ENCODE data around the gene GPRIN1.
"Not testable (repeated sequence)": the region's sequence is repeated elsewhere in the genome, so short reads cannot be mapped to it uniquely, and the experiment has no call there.

GPRIN1 gene

DNA sequence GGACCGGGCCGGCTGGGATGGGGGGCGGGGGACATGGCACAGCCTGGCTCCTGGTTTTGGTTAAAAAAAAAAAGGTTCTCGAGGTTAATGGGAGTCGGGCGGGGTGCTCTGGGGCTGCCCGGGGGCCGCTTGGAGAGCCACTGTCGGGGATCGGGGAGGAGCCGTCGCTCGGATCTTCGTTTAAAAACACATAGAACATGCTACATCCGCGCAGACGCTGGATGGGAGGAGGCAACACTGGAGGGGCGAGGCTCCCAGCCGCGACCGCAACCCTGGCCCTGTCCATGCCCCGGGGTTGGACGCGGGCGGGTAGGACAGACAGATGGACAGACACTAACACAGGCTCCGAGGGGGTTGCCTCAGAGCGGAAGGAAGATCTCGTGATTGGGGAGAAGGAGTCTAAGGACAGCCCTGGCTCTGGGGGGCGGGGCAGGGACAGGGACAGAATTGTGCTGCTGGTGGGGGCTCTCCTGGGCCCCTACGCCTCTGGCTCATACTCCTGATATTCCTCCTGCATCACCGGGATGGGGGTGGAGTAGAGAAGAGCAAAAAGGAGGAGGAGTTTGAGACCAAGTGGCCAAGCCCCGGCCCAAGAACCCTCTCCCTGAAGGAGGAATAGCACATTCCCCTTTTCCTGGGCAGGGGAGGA is 10.5 kb upstream of the GPRIN1 start:
- no peak for DNase-seq

- DNase-seq = peak in 1 of 2 experiments; percentile 13
Measured at GRCh38 chr5:176619569-176620332, 9.8 kb upstream of the GPRIN1 start.

GRCh38 chr5:176619203-176619568 is 9.2 kb upstream of the GPRIN1 start:
- DNase-seq = peak; percentile 75 to 82

GRCh38 chr5:176618783-176619182 is 8.8 kb upstream of the GPRIN1 start:
- DNase-seq = no peak

GRCh38 chr5:176616511-176616910 is 6.6 kb upstream of the GPRIN1 start:
- DNase-seq = no peak

- no peak for DNase-seq
Measured at GRCh38 chr5:176614805-176615478, 5.0 kb upstream of the GPRIN1 start.

GRCh38 chr5:176612855-176613254 is 2.9 kb upstream of the GPRIN1 start:
- DNase-seq = no peak

- no peak for DNase-seq
Measured at GRCh38 chr5:176612008-176612407, 2.1 kb upstream of the GPRIN1 start.

- DNase-seq = peak; percentile 10 to 20
Measured at GRCh38 chr5:176611435-176611834, 1.5 kb upstream of the GPRIN1 start.

DNA sequence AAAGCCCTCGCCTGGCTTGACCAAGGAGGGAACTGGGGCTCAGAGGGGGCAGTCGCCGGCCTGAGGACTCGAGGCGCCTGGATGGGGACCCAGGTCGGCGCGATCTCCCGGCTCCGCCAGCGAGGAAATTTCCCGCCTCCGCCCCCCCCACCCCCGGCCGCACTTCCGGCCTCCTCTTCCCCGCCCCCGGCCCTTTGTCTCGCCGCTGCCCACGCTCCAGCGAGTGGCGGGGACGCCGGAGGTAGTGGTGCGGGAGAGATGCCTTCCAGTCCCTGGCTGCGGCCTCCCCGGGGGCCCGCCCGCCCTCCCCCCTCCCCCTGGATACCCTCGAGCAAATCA is 448 bp upstream of the GPRIN1 start:
- no peak for DNase-seq

GRCh38 chr5:176608937-176609723 is 826 bp downstream of the GPRIN1 start:
- DNase-seq = peak; percentile 25 to 32

DNA sequence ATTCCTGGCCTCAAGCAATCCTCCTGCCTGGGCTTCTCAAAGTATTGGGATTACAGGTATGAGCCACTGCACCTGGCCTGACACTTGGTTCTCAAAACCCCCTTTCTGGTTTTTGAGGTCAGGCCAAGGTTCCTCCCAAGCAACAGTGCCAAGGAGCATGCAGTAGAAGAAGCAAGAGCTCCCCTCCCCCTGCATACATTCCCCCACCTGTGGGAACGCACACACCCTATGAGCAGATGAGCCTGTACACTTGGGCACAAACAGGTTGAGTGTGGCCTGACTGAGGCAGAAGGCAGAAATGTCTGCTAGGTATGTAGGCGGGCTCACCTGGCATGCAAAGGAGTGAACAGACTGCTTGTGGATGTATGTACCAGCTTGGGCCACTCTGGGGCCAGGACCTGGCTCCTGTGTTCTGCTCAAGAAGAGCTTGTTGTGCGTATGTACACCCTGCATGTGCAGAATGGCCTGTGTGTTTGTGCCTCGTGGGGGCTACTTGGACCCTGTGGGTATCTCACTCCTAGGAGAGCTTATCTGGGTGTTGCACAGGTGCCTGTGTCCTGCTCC is 1.7 kb downstream of the GPRIN1 start:
- no peak for DNase-seq

DNA sequence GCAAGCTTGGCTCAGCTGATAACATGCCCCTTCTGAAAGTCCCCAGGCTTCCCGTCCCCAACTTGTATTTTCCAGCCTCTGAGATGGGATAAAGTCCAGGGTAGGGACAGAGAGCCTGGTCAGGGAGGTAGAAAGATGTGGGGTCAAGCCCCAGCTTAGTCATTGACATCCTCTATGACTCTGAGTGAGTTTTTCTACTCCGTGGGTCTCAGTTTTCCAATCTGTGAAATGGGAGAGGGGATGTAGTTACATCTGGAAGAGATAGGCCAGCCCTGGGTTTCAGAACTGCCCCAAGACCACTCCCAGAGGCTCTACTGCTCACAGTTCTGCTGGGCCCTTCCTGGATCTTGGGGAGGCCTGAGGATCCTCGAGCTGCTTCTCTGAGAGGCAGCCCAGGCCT is 3.1 kb downstream of the GPRIN1 start:
- no peak for DNase-seq

- no peak for DNase-seq
Measured at GRCh38 chr5:176606032-176606431, 3.9 kb downstream of the GPRIN1 start.

GRCh38 chr5:176603091-176603490 is 6.9 kb downstream of the GPRIN1 start:
- DNase-seq = no peak

GRCh38 chr5:176601901-176602482 is 8.0 kb downstream of the GPRIN1 start:
- DNase-seq = no peak

- not testable (repeated sequence) for DNase-seq
Measured at GRCh38 chr5:176599749-176600430, 10.1 kb downstream of the GPRIN1 start.

DNA sequence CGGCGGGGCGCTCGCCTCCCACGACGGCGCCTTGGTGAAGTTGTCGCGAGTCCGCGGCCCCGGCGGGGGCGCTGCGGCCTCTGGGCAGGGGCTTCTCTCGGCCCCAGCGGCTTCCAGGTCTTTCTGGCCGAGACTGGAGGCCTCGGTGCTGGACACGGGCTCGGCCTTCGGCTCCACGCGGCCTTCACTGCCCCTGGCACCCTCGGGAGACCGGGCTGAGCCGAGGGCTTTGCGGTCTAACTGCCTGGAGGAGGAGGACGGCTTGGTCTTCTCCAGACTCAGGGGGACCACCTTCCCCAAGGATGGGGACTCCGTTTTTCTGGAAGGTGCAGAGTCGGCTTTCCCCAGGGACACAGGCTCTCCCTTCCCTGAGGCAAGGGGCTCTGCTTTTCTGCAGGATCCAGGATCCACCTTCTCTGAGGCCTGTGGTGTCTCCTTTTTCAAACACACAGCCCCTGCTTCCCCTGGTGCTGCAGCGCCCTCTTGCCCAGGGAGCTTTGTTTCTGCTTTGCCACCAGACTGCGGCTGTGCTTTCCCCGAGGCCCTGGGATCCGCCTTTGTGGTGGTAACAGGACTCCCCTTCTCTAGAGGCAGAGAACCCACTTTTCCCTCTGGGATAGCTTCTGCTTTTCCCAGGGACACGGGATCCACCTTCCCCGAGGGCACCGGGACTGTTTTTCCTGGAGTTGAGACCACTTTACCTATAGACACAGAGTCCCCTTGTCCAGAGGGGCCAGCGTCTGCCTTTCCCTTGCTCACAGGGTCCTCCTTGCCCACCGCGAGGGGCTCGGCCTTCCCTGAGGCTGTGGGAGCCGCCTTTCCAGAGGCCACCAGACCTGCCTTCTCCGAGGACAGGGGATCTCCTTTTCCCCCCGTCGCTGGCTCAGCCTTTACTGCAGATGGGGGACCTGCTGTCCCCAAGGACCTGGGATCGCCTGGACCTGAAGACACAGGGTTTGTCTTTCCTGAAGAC is 12.3 kb downstream of the GPRIN1 start:
- no peak for DNase-seq

DNA sequence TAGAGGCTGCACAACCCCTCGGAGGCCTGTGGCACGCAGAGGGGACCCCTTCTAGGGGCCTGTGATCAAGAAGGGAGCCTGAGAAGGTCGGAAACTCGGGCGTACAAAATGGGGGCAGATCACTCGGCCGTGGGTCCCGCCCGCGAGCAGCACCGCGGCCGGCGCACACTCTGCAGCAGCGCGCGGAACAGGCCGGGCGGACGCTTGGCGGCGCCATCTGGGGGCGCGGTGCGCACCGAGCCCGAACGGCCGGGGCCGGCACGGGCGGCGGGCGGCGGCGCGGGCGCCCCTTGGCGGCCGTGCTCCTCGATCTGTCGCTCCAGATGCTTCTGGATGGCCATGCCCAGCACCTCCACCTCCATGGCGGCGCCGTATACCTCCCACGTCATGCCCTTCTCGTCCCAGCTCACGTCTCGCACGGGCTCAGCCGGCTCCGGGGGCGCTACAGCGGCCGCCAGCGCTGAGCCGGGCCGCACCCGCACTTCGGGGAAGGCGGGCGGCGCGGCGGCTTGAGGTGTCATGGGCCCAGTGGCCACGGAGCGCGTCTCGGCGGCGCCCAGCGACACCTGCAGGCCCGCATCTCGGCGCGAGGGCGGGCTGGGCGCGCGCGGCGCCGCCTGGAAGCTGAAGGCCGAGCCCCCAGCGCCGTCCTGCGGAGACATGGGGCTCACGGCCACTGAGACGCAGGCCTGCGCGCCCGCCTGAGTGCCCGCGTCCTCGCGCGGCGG is 13.1 kb downstream of the GPRIN1 start:
- DNase-seq = peak; percentile 66 to 72

DNA sequence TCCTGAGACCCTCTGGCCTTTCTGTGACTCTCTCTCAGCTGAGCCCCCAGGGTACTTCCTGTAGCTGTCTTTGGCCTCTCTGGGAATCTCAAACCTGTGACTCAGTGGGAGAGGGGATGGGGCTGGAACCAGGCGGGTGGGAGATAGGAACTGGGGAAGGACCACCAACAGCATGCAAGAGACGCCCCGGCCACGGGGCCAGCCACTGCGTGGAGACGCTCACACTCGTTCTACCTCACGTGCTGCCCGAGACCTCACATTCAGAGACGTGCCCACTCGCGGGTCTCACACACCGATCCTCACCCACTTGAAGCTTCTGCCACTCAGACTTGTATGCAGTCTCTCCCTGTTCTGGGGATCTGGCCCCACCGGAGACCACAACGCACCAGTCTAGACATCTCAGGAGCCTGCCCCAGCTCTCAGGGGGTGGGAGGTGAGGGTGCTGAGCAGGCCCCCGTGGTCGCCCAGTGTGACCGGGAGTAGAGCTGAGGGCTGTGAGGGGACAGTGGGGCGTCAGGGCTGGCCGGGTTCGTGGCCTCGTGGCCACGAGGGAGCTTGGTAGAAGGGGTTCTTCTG is 13.8 kb downstream of the GPRIN1 start:
- DNase-seq = no peak

All from stimulated activated CD4-positive, alpha-beta T cell treated with anti-CD3 and anti-CD28 coated beads, Interleukin-4, amount 100 ng/mL, for 4 hours (primary cell).